LNCaP clone FGC (cell line): ENCODE data around the gene CTSA.

Experiments used
- DNase-seq: peaks from one replicate; pipeline ENCODE4 v3.0.0-alpha.2; 2011; ENCODE audit warnings: low read depth
- H3K4me3 ChIP-seq: 2 replicates; pipeline ENCODE4 v1.5.1; 2011; ENCODE audit warnings: mild to moderate bottlenecking, low read depth, low read length, control low read depth
- TF ChIP-seq, protein P1 (sequence below): IDR thresholded peaks from 2 replicates; pipeline ENCODE4 v1.5.1; 2012; ENCODE audit warnings: mild to moderate bottlenecking; ENCODE audit not compliant: control insufficient read depth, insufficient read depth; ENCODE audit errors: extremely low read depth

Gene CTSA

DNA sequence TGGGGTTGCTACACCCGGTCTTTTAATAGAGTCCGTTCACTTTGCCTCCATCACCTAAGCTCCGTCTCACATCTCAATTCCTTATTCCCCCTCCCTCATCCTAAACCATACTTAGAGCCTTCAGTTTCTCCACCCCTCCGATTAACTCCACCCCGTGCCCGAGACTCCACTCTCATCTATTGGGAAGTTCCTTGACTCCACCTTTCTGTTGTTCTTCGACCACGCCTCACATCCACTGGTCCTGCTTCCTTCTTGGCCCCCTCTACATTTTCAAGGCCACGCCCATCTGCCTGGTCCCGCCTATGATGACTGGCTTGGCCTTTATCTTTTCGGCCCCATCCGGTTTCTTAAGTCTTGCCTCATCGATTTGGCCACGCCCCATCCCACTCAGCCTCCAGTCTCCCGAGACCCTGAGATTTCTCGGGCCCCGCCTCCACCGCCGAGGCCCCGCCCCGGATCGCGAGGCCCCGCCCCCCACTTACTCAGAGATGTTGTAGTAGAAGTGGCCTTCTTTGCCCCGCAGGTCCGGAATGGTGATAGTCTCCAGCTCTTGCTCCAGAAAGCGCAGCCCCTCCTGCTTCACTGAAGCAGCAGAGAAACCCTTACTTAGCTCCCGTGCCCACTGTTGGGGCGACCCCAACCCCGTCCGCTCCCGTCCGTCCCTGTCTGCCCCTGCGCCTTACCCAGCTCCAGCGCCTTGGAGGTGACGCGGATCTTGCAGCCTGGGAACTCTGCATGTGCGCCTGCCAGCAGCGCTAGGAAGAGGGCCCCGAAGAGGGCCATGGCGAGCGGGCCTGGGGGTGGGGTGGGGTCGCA, 19.7 kb downstream of the CTSA start:
- TF ChIP-seq, protein P1, sequence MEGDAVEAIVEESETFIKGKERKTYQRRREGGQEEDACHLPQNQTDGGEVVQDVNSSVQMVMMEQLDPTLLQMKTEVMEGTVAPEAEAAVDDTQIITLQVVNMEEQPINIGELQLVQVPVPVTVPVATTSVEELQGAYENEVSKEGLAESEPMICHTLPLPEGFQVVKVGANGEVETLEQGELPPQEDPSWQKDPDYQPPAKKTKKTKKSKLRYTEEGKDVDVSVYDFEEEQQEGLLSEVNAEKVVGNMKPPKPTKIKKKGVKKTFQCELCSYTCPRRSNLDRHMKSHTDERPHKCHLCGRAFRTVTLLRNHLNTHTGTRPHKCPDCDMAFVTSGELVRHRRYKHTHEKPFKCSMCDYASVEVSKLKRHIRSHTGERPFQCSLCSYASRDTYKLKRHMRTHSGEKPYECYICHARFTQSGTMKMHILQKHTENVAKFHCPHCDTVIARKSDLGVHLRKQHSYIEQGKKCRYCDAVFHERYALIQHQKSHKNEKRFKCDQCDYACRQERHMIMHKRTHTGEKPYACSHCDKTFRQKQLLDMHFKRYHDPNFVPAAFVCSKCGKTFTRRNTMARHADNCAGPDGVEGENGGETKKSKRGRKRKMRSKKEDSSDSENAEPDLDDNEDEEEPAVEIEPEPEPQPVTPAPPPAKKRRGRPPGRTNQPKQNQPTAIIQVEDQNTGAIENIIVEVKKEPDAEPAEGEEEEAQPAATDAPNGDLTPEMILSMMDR, result no peak
- DNase-seq, result no peak
- H3K4me3 ChIP-seq, result no peak overlapping the region

GRCh38 chr20:45911486-45912343, 20.6 kb downstream of the CTSA start, which contains the start of gene PLTP:
TSS of gene PLTP (minus strand) at chr20:45912155. CDS start at chr20:45911452, 703 bp downstream.
- no peak for DNase-seq
- no peak within 1 kb of the TSS for H3K4me3 ChIP-seq
- TF ChIP-seq, protein P1, result no peak

DNA sequence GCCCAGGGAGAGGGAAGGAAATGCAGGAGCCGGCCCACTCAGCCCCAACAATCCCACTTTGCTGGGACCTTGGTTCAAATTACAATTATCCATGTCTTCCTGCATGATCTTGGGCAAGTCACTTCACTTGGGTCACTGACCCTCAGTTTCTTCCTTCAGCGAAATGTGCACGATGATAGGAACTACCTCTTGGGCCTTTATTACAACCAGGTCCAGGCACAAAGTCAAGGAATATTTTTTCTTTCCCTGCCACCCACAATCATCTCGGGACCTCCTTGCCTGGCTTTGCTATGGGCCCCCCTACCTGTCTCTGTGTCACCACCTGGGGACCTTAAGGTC, 21.2 kb downstream of the CTSA start:
- no peak for DNase-seq
- TF ChIP-seq, protein P1, result no peak
- H3K4me3 ChIP-seq, result no peak overlapping the region

DNA sequence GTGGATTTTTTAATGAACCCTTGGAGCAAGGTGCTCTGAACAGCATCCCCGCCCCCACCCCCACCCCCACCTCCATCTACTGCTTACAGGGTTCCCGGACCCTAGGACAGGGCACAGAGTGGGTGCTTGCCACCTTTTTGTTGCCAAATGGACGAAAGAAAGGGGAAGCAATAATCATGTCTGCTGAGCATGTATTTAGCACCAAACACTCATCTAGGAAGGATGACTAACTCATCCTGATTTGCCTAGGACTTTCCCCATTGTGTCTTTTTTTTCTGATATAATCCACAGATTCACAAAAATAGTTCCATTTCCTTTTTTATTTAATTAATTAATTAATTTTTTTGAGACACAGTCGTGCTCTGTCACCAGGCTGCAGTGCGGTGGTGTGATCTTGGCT, 22.0 kb downstream of the CTSA start:
- TF ChIP-seq, protein P1, result no peak
- DNase-seq, result no peak
- H3K4me3 ChIP-seq, result no peak overlapping the region

- no peak for DNase-seq
- no peak overlapping the region for H3K4me3 ChIP-seq
- TF ChIP-seq, protein P1, result no peak
These were observed 26.6 kb downstream of the CTSA start for GRCh38 chr20:45917790-45918141.

DNA sequence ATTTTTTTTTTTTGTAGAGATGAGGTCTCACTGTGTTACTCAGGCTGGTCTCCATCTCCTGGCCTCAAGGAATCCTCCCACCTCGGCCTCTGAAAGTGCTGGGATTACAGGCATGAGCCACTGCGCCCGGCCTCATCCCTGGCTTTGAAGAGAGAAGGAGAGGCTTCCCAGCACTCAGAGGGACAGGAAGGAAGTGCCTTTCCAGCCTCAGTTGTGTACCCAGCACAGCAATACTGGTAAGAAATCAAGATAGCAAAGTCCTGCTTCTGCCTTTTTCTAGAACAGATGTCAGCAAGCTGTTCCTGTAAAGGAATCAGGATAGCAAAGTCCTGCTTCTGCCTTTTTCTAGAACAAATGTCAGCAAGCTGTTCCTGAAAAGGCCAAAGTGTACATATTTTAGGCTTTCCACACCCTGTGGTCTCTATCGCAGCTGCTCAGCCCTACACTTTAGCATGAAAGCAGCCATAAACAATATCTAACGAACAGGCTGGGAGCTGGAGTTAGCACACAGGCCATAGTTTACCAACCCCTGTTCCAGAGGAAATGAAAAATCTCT, 27.1 kb downstream of the CTSA start:
- TF ChIP-seq, protein P1, result no peak
- DNase-seq, result no peak

More for the DNA sequence above, 27.1 kb downstream of the CTSA start:
- no peak overlapping the region for H3K4me3 ChIP-seq
